ENCODE data around the gene PTPN23.

Gene PTPN23

DNA sequence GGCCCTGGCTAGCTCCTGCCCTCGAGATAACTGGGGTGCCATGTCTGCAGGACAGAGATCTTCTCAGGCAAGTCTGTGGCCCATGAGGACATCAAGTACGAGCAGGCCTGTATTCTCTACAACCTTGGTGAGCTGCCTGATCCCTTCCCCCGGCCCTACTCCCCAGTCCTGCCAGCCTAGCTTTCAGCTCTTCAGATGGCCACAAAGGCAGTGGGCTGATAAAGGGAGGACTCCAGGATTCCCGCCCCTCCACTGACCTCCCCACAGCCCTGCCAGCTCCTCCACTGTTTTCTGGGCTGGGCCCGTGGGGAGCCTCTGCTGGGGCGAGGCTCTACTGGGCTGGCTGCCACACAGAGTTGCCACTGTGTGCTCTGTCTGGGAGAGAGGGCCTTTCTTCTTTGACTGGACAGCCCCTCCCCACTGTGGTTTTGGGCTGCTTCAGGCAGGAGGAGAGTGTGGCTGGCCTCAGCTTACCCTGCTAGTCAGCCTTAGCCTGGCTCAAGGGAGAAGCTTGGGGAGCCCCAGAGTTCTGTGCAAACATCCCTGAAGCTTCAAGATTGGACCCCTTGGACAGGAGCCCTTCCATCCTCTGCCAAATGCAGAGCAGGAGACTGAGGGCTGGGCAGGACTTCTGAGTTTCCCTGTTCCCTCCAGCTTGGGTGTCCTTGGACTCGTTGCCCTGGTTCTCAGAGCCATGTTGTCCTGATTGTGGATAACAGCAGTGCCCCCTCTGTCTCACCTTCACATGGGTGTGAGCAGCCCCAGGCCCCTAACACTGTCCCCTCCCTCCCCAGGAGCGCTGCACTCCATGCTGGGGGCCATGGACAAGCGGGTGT is 24.4 kb downstream of the PTPN23 start:
- no peak overlapping the region for H3K4me3 ChIP-seq (ENCODE audit: control insufficient read depth, low read depth, low read length)
- TF ChIP-seq, protein P1, sequence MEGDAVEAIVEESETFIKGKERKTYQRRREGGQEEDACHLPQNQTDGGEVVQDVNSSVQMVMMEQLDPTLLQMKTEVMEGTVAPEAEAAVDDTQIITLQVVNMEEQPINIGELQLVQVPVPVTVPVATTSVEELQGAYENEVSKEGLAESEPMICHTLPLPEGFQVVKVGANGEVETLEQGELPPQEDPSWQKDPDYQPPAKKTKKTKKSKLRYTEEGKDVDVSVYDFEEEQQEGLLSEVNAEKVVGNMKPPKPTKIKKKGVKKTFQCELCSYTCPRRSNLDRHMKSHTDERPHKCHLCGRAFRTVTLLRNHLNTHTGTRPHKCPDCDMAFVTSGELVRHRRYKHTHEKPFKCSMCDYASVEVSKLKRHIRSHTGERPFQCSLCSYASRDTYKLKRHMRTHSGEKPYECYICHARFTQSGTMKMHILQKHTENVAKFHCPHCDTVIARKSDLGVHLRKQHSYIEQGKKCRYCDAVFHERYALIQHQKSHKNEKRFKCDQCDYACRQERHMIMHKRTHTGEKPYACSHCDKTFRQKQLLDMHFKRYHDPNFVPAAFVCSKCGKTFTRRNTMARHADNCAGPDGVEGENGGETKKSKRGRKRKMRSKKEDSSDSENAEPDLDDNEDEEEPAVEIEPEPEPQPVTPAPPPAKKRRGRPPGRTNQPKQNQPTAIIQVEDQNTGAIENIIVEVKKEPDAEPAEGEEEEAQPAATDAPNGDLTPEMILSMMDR (IDR thresholded peaks at IDR 0.05; ENCODE audit: control insufficient read depth, insufficient read depth, low read depth, low read length, missing control alignments): no peak
- DNase-seq (ENCODE audit: low read depth): peak; percentile 16

DNA sequence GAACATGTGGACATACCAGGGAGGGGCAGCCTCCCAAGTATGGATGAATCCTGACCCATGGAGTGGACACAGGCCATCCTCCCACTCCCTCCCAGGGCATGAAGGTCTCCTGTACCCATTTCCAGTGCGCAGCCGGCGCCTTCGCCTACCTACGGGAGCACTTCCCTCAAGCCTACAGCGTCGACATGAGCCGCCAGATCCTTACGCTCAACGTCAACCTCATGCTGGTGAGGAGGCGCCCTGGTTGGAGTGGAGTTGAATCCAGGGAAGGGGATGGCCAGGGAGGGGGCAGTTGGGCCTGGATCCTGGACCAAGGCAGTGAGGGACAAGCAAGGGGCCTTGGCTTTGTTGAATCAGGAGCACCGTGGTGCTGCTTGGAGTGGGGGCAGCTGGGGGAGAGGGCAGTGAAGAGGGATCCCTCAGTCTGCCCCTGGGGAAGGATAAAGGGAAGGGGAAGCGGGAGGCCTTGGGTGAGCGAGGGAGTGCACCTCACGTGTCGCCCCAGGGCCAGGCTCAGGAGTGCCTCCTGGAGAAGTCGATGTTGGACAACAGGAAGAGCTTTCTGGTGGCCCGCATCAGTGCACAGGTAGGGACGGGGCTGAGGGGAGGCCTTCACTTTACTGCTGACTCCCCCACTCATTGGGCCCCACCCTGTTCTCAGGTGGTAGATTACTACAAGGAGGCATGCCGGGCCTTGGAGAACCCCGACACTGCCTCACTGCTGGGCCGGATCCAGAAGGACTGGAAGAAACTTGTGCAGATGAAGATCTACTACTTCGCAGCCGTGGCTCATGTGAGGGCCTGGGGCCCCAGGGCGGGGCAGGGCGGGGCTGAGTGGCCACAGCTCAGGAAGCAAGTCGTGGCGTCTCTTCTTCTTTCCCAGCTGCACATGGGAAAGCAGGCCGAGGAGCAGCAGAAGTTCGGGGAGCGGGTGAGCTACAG is 25.3 kb downstream of the PTPN23 start:
- TF ChIP-seq, protein P1 (IDR thresholded peaks at IDR 0.05; ENCODE audit: control insufficient read depth, insufficient read depth, low read depth, low read length, missing control alignments): no peak
- no peak for DNase-seq (ENCODE audit: low read depth)
- H3K4me3 ChIP-seq (ENCODE audit: control insufficient read depth, low read depth, low read length): no peak overlapping the region

DNA sequence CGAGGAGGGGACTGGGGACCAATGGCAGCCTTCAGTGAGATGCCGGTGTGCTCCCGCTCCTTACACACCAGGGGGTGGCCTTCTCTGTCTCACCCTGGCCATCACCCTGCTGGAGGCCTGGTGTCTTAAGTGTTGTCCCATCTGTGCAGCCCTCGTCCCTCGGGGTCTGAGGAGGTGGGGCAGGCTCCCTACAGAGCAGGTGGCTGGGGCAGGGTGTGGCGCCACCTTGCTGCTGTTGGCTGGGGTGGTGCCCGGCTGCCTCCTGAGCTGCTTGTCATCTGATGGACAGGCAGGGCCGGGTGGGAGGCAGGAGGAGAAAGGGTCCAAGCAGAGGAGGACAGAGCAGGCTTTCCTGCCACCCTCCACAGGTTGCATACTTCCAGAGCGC is 25.9 kb downstream of the PTPN23 start:
- DNase-seq (ENCODE audit: low read depth): no peak
- H3K4me3 ChIP-seq (ENCODE audit: control insufficient read depth, low read depth, low read length): no peak overlapping the region
- TF ChIP-seq, protein P1 (IDR thresholded peaks at IDR 0.05; ENCODE audit: control insufficient read depth, insufficient read depth, low read depth, low read length, missing control alignments): no peak

DNA sequence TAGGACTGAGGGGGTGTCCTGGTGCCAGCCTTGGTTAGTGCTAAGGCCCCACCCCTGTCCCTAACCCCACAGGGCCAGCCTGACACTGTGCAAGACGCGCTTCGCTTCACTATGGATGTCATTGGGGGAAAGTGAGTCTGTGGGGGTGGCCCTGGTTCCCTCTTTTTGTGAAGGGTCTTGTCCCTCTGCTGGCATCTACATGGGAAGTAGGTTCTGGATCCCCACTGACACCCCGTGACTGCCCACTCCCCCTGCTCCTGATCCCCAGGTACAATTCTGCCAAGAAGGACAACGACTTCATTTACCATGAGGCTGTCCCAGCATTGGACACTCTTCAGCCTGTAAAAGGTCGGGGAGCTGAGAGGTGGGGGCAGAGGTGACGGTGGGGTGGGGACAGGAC is 26.4 kb downstream of the PTPN23 start:
- DNase-seq (ENCODE audit: low read depth): no peak
- TF ChIP-seq, protein P1 (IDR thresholded peaks at IDR 0.05; ENCODE audit: control insufficient read depth, insufficient read depth, low read depth, low read length, missing control alignments): no peak
- no peak overlapping the region for H3K4me3 ChIP-seq (ENCODE audit: control insufficient read depth, low read depth, low read length)

DNA sequence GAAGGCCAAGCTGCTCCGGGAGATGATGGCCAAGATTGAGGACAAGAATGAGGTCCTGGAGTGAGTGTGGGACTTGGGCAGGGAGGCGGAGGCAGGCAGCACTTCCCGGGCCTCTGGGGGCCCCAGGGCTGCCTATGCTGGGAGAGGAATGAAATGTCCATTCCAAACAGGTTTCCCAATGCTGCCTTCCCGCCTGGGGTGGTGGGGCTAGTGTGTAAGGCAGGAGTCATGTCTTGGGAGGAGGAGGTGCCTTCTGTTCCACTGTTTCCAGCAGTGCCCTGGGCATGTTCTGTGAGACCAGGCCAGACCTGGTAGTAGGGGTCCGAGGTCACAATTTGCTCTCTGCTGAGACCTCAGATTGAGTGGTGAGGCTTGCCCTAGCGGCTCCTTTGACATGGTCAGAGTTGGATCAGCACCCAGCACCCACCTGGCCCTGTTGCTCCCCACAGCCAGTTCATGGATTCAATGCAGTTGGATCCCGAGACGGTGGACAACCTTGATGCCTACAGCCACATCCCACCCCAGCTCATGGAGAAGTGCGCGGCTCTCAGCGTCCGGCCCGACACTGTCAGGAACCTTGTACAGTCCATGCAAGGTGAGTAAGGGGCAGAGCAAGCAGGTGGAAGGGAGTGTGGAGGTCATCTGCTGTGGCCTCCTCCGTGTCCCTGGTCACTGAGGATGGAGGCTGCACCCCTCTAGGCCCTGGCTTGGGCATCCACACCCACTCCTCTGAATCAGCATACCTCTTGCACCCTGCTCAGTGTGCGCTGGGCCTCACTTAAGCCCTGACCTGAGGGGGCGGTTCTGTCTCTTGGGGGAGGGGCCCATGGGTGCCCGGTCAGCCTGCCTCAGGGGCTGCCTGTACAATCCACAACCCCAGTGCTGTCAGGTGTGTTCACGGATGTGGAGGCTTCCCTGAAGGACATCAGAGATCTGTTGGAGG is 27.3 kb downstream of the PTPN23 start:
- TF ChIP-seq, protein P1 (IDR thresholded peaks at IDR 0.05; ENCODE audit: control insufficient read depth, insufficient read depth, low read depth, low read length, missing control alignments): no peak
- no peak overlapping the region for H3K4me3 ChIP-seq (ENCODE audit: control insufficient read depth, low read depth, low read length)
- no peak for DNase-seq (ENCODE audit: low read depth)

DNA sequence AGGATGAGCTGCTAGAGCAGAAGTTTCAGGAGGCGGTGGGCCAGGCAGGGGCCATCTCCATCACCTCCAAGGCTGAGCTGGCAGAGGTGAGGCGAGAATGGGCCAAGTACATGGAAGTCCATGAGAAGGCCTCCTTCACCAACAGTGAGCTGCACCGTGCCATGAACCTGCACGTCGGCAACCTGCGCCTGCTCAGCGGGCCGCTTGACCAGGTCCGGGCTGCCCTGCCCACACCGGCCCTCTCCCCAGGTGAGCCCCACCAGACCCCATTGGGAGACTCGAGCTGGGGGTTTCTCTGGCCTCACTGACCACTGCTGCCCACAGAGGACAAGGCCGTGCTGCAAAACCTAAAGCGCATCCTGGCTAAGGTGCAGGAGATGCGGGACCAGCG is 28.0 kb downstream of the PTPN23 start:
- TF ChIP-seq, protein P1 (IDR thresholded peaks at IDR 0.05; ENCODE audit: control insufficient read depth, insufficient read depth, low read depth, low read length, missing control alignments): no peak
- H3K4me3 ChIP-seq (ENCODE audit: control insufficient read depth, low read depth, low read length): no peak overlapping the region
- DNase-seq (ENCODE audit: low read depth): no peak
